Thyroid gland (tissue), 4 donors: ENCODE results near the gene KCNG2. TPM values are rescaled to one million over a fixed set of nuclear protein-coding genes. Genes with fewer than 3 reads are reported as not detected.
"Not testable (repeated sequence)": the region's sequence is repeated elsewhere in the genome, so short reads cannot be mapped to it uniquely, and the experiment has no call there.

Source experiments
- DNase-seq, 2 donors: peaks; one replicate each; pipeline ENCODE4 v3.0.0-alpha.2; 2019
- H3K27ac ChIP-seq, 3 donors: fragments of 200-600 bp; sonication (generic); 1 replicate in 2 of 3; 2 replicates in 1 of 3; pipeline ENCODE4 v1.5.1; 2016 to 2019; ENCODE audit warnings: mild to moderate bottlenecking in 1 of 3, moderate library complexity in 1 of 3
- H3K27me3 ChIP-seq: fragments of 200-600 bp; sonication (generic); one replicate; pipeline ENCODE4 v1.5.1; 2019
- H3K36me3 ChIP-seq, 2 donors: fragments of 200-600 bp; sonication (generic); one replicate each; pipeline ENCODE4 v1.5.1; 2016 to 2019
- H3K4me1 ChIP-seq, 2 donors: fragments of 200-600 bp; sonication (generic); one replicate each; pipeline ENCODE4 v1.5.1; 2017 to 2019
- H3K4me3 ChIP-seq, 3 donors: fragments of 200-600 bp; sonication (generic); replicated peaks in 1 of 3; 1 replicate in 2 of 3; 2 replicates in 1 of 3; pipeline ENCODE4 v1.5.1; 2016; ENCODE audit warnings: mild to moderate bottlenecking in 1 of 3
- H3K9me3 ChIP-seq: fragments of 200-600 bp; sonication (generic); one replicate; pipeline ENCODE4 v1.5.1; 2017
- POLR2A ChIP-seq, 2 donors: fragments of 450-650 bp; IDR thresholded peaks; one replicate each; pipeline ENCODE4 v1.6.1; 2017; ENCODE audit warnings: antibody characterized with exemption in 2 of 2, mild to moderate bottlenecking in 2 of 2, moderate library complexity in 1 of 2
- WGBS, 2 donors: methylation state at CpG; one replicate each; pipeline ENCODE4 v1.1.5; 2017; 5-methylcytosine and 5-hydroxymethylcytosine counted together
- intact Hi-C: fragments of 100-400 bp; cut with DNase I; formaldehyde crosslinking; loops from one replicate; pipeline ENCODE4 v1.15.1; 2023
- total RNA-seq, 4 donors: library from RNA; depleted of rRNA; stranded (reverse); fragments of >200 nt; gene quantifications; one replicate each; pipeline ENCODE4 v1.2.3, GENCODE V29; 2016
- TF ChIP-seq, protein P1 (sequence below), 6 experiments: fragments of 200-600 bp in 3 of 6; fragments of 450-650 bp in 3 of 6; sonication (generic) in 3 of 6; IDR thresholded peaks; one replicate each; pipeline ENCODE4 v1.5.1; 2016 to 2019; ENCODE audit warnings: antibody characterized with exemption in 6 of 6, mild to moderate bottlenecking in 2 of 6, inconsistent platforms in 1 of 6, moderate library complexity in 1 of 6

KCNG2 gene
- total RNA-seq, 4 donors from 2014 or later, result 0.22 TPM; not detected in 3

DNA sequence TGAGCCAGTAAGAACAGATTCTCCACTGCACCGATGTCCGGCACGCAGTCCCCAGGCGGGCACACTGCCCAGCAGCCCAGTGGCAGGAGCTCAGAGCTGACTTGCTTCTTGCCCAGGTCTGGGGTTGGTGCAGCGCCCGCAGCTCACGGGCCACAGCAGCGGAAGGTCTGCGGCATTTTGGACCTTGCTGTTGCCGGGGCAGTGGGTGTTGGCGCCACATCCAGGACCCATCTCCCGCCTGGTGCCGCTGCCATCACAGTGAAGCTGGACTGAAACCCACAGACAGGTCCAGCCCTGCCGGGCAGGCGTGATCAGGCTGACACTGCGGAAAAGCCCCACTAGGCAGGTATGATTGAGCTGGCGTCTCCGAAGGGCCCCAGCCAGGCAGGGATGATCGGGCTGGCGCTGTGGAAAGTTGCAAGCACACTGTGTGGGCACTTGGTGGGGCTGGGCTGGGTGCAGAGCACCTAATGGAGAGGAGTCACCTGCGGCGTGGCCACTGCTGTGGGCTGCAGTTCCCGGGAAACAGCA lies 78.3 kb downstream of the KCNG2 start:
- Histone ChIP-seq H3K9me3 (no peaks in the 10 kb centered on the region), H3K4me1 (no peaks in the 10 kb centered on the region), H3K27ac (no peak overlapping the region), H3K36me3 (no peaks in the 10 kb centered on the region), H3K27me3 (no peaks in the 10 kb centered on the region), H3K4me3 (no peak overlapping the region)
- WGBS, 2 donors, result 97 to 98% methylated on average over 8 to 14 of the region's 23 CpGs
- TF ChIP-seq POLR2A (IDR thresholded peaks at IDR 0.05), result no peak
- TF ChIP-seq, protein P1, sequence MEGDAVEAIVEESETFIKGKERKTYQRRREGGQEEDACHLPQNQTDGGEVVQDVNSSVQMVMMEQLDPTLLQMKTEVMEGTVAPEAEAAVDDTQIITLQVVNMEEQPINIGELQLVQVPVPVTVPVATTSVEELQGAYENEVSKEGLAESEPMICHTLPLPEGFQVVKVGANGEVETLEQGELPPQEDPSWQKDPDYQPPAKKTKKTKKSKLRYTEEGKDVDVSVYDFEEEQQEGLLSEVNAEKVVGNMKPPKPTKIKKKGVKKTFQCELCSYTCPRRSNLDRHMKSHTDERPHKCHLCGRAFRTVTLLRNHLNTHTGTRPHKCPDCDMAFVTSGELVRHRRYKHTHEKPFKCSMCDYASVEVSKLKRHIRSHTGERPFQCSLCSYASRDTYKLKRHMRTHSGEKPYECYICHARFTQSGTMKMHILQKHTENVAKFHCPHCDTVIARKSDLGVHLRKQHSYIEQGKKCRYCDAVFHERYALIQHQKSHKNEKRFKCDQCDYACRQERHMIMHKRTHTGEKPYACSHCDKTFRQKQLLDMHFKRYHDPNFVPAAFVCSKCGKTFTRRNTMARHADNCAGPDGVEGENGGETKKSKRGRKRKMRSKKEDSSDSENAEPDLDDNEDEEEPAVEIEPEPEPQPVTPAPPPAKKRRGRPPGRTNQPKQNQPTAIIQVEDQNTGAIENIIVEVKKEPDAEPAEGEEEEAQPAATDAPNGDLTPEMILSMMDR (IDR thresholded peaks at IDR 0.05), result no peak
- intact Hi-C loops, result no loop called here
- DNase-seq, result no peak

DNA sequence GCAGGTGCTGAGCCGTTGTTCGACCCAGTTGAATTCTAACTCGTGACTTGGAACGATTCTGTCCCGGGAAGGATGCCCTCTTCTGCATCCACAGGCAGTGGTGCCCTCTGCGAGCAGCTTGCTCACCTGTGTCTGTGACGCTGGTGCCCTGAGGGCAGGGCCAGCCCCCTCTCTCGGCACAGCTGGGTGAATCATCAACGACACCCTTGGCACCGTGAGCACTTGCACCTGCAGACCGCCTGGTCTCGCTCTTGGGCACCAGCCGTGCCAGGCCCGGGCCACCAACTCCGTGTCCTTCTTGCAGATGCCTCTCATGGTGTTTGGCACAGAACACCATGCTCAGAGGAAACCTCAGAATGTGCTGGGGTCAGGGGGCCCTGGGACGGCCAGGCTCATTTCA lies 78.8 kb downstream of the KCNG2 start:
- H3K36me3 ChIP-seq, result no peaks in the 10 kb centered on the region
- H3K9me3 ChIP-seq, result no peaks in the 10 kb centered on the region
- H3K27me3 ChIP-seq, result no peaks in the 10 kb centered on the region
- no peaks in the 10 kb centered on the region for H3K4me1 ChIP-seq
- no peak for TF ChIP-seq POLR2A (IDR thresholded peaks at IDR 0.05)
- TF ChIP-seq, protein P1 (IDR thresholded peaks at IDR 0.05), result no peak
- intact Hi-C loops, result no loop called here
- DNase-seq, result no peak
- H3K4me3 ChIP-seq, result no peak overlapping the region
- whole genome bisulfite sequencing, 2 donors, result 59 to 66% methylated on average over 7 to 15 of the region's 16 CpGs
- H3K27ac ChIP-seq, result no peak overlapping the region

DNA sequence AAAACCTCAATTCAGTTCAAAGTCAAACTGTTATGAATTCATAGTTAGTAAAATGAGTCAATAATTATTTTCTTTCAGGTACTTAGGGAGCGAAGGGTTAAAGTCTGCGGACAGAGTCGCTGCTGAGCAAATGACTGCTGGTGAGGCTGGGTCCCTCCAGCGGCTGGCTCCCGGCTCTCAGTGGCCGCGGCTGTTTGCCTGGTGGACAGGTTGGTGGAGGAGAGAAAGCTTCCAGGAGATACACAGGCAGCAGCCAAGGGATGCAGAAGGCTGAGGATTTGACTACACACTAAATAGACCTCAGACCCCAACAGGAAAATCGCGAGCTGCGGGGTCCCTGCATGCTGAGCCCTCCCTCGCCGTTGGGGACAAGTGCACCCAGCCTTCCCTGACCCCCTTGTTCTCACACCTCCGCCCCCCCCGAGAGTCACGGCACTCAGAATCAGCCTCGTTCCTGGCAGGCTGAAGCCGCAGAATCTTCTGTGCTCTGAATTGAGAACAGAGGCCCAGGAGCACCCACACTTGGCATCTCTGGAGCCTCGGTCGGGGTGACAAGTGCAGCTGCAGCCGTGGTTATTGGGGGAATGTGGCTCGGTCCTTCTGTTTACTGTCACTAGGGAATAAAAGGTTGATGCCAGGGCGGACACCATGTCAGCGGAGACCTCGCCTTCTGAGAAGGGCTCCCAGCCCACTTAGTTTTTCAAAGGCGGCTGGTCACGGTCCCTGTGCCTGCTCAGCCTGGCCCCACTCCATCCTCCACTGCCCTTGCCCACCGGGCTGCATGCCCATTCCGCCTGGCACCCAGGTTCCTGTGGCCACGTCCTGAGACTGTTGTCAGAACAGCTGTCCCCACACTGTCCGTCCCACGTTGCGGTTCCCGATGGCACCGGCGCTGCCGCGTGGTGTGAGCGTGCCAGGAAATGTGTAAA lies 79.7 kb downstream of the KCNG2 start:
- Histone ChIP-seq H3K9me3 (no peaks in the 10 kb centered on the region), H3K27me3 (no peaks in the 10 kb centered on the region), H3K4me1 (no peaks in the 10 kb centered on the region), H3K36me3 (no peaks in the 10 kb centered on the region), H3K4me3 (no peak overlapping the region), H3K27ac (no peak overlapping the region)
- intact Hi-C loops, result no loop called here
- no peak for TF ChIP-seq POLR2A (IDR thresholded peaks at IDR 0.05)
- TF ChIP-seq, protein P1 (IDR thresholded peaks at IDR 0.05), result no peak
- no peak for DNase-seq
- 44 to 57% methylated on average over 24 to 36 of the region's 38 CpGs for WGBS, 2 donors

DNA sequence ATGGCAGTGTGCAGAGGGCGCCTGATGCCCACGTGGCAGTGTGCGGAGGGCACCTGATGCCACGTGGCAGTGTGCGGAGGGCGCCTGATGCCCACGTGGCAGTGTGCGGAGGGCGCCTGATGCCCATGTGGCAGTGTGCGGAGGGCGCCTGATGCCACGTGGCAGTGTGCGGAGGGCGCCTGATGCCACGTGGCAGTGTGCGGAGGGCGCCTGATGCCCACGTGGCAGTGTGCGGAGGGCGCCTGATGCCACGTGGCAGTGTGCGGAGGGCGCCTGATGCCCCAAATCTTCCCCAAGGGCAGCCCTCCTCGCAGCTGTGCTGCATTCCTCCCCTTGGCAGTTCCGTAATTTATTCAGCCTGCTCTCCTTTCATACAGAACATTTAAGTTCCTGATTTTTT lies 80.5 kb downstream of the KCNG2 start:
- WGBS, 2 donors, result 91 to 94% methylated on average over 15 to 25 of the region's 25 CpGs
- intact Hi-C loops, H3K4me3 ChIP-seq, DNase-seq, H3K4me1 ChIP-seq, H3K9me3 ChIP-seq, H3K27ac ChIP-seq, H3K36me3 ChIP-seq, H3K27me3 ChIP-seq: not testable (repeated sequence)

DNA sequence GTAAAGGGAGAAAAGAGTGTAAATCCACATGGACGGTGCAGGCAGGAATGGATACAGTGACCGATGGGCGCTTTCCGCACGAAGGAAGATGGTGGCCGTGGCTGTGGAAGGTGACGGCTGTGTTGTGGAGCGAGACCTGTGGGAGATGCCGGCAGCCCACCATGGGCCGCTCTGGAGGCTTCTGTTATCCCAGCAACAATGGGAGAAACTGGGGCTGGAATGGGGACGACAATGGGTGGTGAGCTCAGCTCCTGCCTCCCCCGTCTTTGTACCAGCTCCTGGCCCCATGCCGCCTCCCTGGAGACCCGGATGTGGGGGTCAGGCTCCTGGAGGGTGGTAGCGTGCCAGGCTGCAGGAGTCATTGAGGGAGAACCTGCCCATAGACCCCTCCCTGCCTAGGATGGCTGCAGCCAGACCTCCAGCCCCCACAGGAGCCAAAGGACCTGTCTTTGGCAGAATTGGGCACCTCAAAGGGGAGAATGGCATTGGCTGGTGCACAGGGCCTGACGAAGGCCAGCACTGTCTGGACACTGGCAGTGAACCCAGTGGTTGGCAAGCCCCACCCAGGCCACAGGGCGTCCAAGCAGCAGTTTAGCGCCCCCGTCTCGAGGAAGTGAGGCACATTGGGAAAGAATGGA lies 81.1 kb downstream of the KCNG2 start:
- intact Hi-C loops, result no loop called here
- Histone ChIP-seq H3K9me3 (no peaks in the 10 kb centered on the region), H3K27ac (no peak overlapping the region), H3K36me3 (no peaks in the 10 kb centered on the region), H3K4me1 (no peaks in the 10 kb centered on the region), H3K27me3 (no peaks in the 10 kb centered on the region), H3K4me3 (no peak overlapping the region)
- no peak for DNase-seq
- 86 to 90% methylated on average over 20 of the region's 20 CpGs for WGBS, 2 donors
- TF ChIP-seq POLR2A (IDR thresholded peaks at IDR 0.05), result no peak
- TF ChIP-seq, protein P1 (IDR thresholded peaks at IDR 0.05), result no peak
